Aorta (tissue), 5 donors: ENCODE results near the gene NLRX1. TPM values are rescaled to one million over a fixed set of nuclear protein-coding genes. Genes with fewer than 3 reads are reported as not detected.
A peak's percentile ranks its signal among the peaks of the same experiment; 100 is the strongest.
"Not testable (repeated sequence)": the region's sequence is repeated elsewhere in the genome, so short reads cannot be mapped to it uniquely, and the experiment has no call there.

Experiments
- ATAC-seq: fragments of 200-7000 bp; cut with Tn5 transposase; one replicate; pipeline ENCODE4 v1.9.1; 2022; ENCODE audit warnings: moderate library complexity; ENCODE audit not compliant: low FRiP score
- DNase-seq, 2 donors: peaks; one replicate each; pipeline ENCODE4 v3.0.0-alpha.2; 2020
- H3K27ac ChIP-seq, 2 donors: one replicate each; pipeline ENCODE4 v1.5.1; 2013; ENCODE audit warnings: low read length in 2 of 2, mild to moderate bottlenecking in 2 of 2, moderate library complexity in 2 of 2, control low read depth in 1 of 2, inconsistent platforms in 1 of 2, low read depth in 1 of 2
- H3K27me3 ChIP-seq, 2 donors: one replicate each; pipeline ENCODE4 v1.6.1; 2013; ENCODE audit warnings: control low read depth in 1 of 2, low read length in 1 of 2, mild to moderate bottlenecking in 1 of 2, moderate library complexity in 1 of 2; ENCODE audit not compliant: insufficient read depth in 2 of 2, control insufficient read depth in 1 of 2
- H3K36me3 ChIP-seq, 2 donors: one replicate each; pipeline ENCODE4 v1.6.1; 2013; ENCODE audit warnings: control low read depth in 1 of 2, low read length in 1 of 2, mild to moderate bottlenecking in 1 of 2; ENCODE audit not compliant: insufficient read depth in 2 of 2, control insufficient read depth in 1 of 2
- H3K4me1 ChIP-seq, 2 donors: one replicate each; pipeline ENCODE4 v1.6.1; 2013; ENCODE audit warnings: low read length in 2 of 2, control low read depth in 1 of 2, mild to moderate bottlenecking in 1 of 2, moderate library complexity in 1 of 2; ENCODE audit not compliant: insufficient read depth in 2 of 2, control insufficient read depth in 1 of 2
- H3K4me3 ChIP-seq, 2 donors: one replicate each; pipeline ENCODE4 v1.5.1; 2013; ENCODE audit warnings: low read length in 2 of 2, control low read depth in 1 of 2, mild to moderate bottlenecking in 1 of 2
- H3K9me3 ChIP-seq: one replicate; pipeline ENCODE4 v1.6.1; 2013; ENCODE audit warnings: mild to moderate bottlenecking, low read length; ENCODE audit not compliant: control insufficient read depth
- WGBS, 2 donors: extraction: QIAGEN DNeasy Blood & Tissue Kit; methylation state at CpG; one replicate each; pipeline ENCODE4 v1.1.7; 2013; 5-methylcytosine and 5-hydroxymethylcytosine counted together
- intact Hi-C, 2 donors: fragments of 100-400 bp; cut with DNase I; formaldehyde crosslinking; loops; one replicate each; pipeline versions ENCODE4 v1.14.2 to v1.15.0; 2022
- polyA plus RNA-seq, 2 donors: library from polyadenylated mRNA; stranded (reverse); fragments of 200-250 nt; gene quantifications; one replicate each; pipeline ENCODE4 v1.2.3, GENCODE V29; 2013
- total RNA-seq, 2 donors: library from RNA; stranded (reverse); fragmentation: NEBNext Ultra II Directional; extraction: Animal tissue kit (Norgen Biotek cat#: 25700); gene quantifications; one replicate each; pipeline ENCODE4 v1.2.1, GENCODE V29; 2021
- donor health status: healthy with polysubstance abuse.
- donor health status: Bipolar disorder and iron deficiency.
- donor health status: DM: no; HTN: no; CAD: no.
- donor health status: DM: no; HTN: no; CAD: no.
- donor health status: DM: yes; HTN: yes; CAD: no.

The NLRX1 gene
- total and polyA plus RNA-seq, 4 donors: 5.9 to 17.3 (median 10.9) TPM

- Histone ChIP-seq H3K9me3 (no peaks in the 10 kb centered on the region), H3K4me3 (no peak overlapping the region), H3K4me1 (no peaks in the 10 kb centered on the region), H3K36me3 (no peaks in the 10 kb centered on the region), H3K27me3 (no peaks in the 10 kb centered on the region), H3K27ac (no peak overlapping the region)
- no peak for DNase-seq
- intact Hi-C loops: no loop called here
- WGBS, 2 donors: 87 to 89% methylated on average over 8 of the region's 8 CpGs
- no peak for ATAC-seq
Observed at GRCh38 chr11:119188887-119189286, 20.4 kb downstream of the NLRX1 start.

GRCh38 chr11:119189393-119189792, 20.9 kb downstream of the NLRX1 start:
- intact Hi-C loops: no loop called here
- no peaks in the 10 kb centered on the region for H3K9me3 ChIP-seq
- no peak overlapping the region for H3K4me3 ChIP-seq
- H3K36me3 ChIP-seq: no peaks in the 10 kb centered on the region
- ATAC-seq (no peak), DNase-seq (no peak)
- H3K27ac ChIP-seq: no peak overlapping the region
- H3K4me1 ChIP-seq: no peaks in the 10 kb centered on the region
- no peaks in the 10 kb centered on the region for H3K27me3 ChIP-seq
- WGBS, 2 donors: 83 to 88% methylated on average over 4 of the region's 4 CpGs

GRCh38 chr11:119190531-119190930, 22.0 kb downstream of the NLRX1 start:
- H3K9me3 ChIP-seq: no peaks in the 10 kb centered on the region
- intact Hi-C loops: loop anchor here in 1 of 2 donors (10.0 kb wide), 1 partner anchor 46 kb away; the partner anchor contains the start of gene ABCG4
- no peaks in the 10 kb centered on the region for H3K36me3 ChIP-seq
- H3K27ac ChIP-seq: no peak overlapping the region
- WGBS, 2 donors: 76 to 81% methylated on average over 9 of the region's 9 CpGs
- no peak for DNase-seq
- H3K4me3 ChIP-seq: no peak overlapping the region
- ATAC-seq: no peak
- no peaks in the 10 kb centered on the region for H3K27me3 ChIP-seq
- H3K4me1 ChIP-seq: no peaks in the 10 kb centered on the region

GRCh38 chr11:119191265-119191664, 22.7 kb downstream of the NLRX1 start:
- DNase-seq, H3K36me3 ChIP-seq, ATAC-seq, H3K4me3 ChIP-seq, H3K27ac ChIP-seq, H3K9me3 ChIP-seq, H3K4me1 ChIP-seq, H3K27me3 ChIP-seq: not testable (repeated sequence)
- intact Hi-C loops: loop anchor here in 1 of 2 donors (10.0 kb wide), 1 partner anchor 46 kb away; the partner anchor contains the start of gene ABCG4
- WGBS, 2 donors: 94 to 95% methylated on average over 14 of the region's 14 CpGs

- 95 to 96% methylated on average over 3 of the region's 3 CpGs for WGBS, 2 donors
- DNase-seq (no peak), ATAC-seq (no peak)
- Histone ChIP-seq H3K27ac (no peak overlapping the region), H3K36me3 (no peaks in the 10 kb centered on the region), H3K9me3 (no peaks in the 10 kb centered on the region), H3K4me3 (no peak overlapping the region), H3K4me1 (no peaks in the 10 kb centered on the region), H3K27me3 (no peaks in the 10 kb centered on the region)
- intact Hi-C loops: loop anchor here in 1 of 2 donors (10.0 kb wide), 1 partner anchor 47 kb away; the partner anchor contains the start of gene ABCG4
Observed at GRCh38 chr11:119192111-119192510, 23.6 kb downstream of the NLRX1 start.

- WGBS, 2 donors: 90 to 93% methylated on average over 5 of the region's 5 CpGs
- no peaks in the 10 kb centered on the region for H3K9me3 ChIP-seq
- no peaks in the 10 kb centered on the region for H3K4me1 ChIP-seq
- DNase-seq: peak in 1 of 2 donors; percentile 37
- H3K27ac ChIP-seq: no peak overlapping the region
- intact Hi-C loops: loop anchor here in 1 of 2 donors (10.0 kb wide), 1 partner anchor 48 kb away; the partner anchor contains the start of gene ABCG4
- no peaks in the 10 kb centered on the region for H3K27me3 ChIP-seq
- no peak overlapping the region for H3K4me3 ChIP-seq
- no peaks in the 10 kb centered on the region for H3K36me3 ChIP-seq
- no peak for ATAC-seq
Observed at GRCh38 chr11:119193001-119193400, 24.5 kb downstream of the NLRX1 start.

- Histone ChIP-seq H3K4me3 (no peak overlapping the region), H3K27me3 (no peaks in the 10 kb centered on the region), H3K4me1 (no peaks in the 10 kb centered on the region), H3K27ac (no peak overlapping the region), H3K9me3 (no peaks in the 10 kb centered on the region), H3K36me3 (no peaks in the 10 kb centered on the region)
- WGBS, 2 donors: 86 to 89% methylated on average over 10 of the region's 10 CpGs
- DNase-seq (peak in 1 of 2 donors; percentile 26), ATAC-seq (no peak)
- intact Hi-C loops: loop anchor here in 1 of 2 donors (10.0 kb wide), 1 partner anchor 49 kb away; the partner anchor contains the start of gene ABCG4
Observed at GRCh38 chr11:119193626-119194025, 25.1 kb downstream of the NLRX1 start.

- Histone ChIP-seq H3K4me3 (no peak overlapping the region), H3K4me1 (no peaks in the 10 kb centered on the region), H3K9me3 (no peaks in the 10 kb centered on the region), H3K27ac (no peak overlapping the region), H3K36me3 (no peaks in the 10 kb centered on the region), H3K27me3 (no peaks in the 10 kb centered on the region)
- WGBS, 2 donors: 64 to 75% methylated on average over 6 to 7 of the region's 7 CpGs
- peak in 1 of 2 donors; percentile 13 for DNase-seq
- intact Hi-C loops: loop anchor here (5.0 to 10.0 kb wide), 4 partner anchors 48 to 127 kb away; partner anchors contain the start of gene ABCG4 (in 2 of the 2)
- ATAC-seq: no peak
Observed at GRCh38 chr11:119194811-119195440, 26.4 kb downstream of the NLRX1 start.

GRCh38 chr11:119195680-119196079, 27.2 kb downstream of the NLRX1 start:
- Histone ChIP-seq H3K4me1 (no peaks in the 10 kb centered on the region), H3K9me3 (no peaks in the 10 kb centered on the region), H3K27me3 (no peaks in the 10 kb centered on the region), H3K27ac (no peak overlapping the region), H3K36me3 (no peaks in the 10 kb centered on the region), H3K4me3 (no peak overlapping the region)
- WGBS, 2 donors: 33 to 38% methylated on average over 6 of the region's 6 CpGs
- intact Hi-C loops: loop anchor here (5.0 to 10.0 kb wide), 4 partner anchors 48 to 127 kb away; partner anchors contain the start of gene ABCG4 (in 2 of the 2)
- ATAC-seq: no peak
- peak in 1 of 2 donors; percentile 66 for DNase-seq
